SK-N-SH (cell line): Measurements from ENCODE around the gene ZNF133. TPM values are rescaled to one million over a fixed set of nuclear protein-coding genes. Genes with fewer than 3 reads are reported as not detected.

ENCODE experiments used
- CTCF ChIA-PET: fragments of 300-600, 350-600 bp; formaldehyde crosslinking; extraction: SDS; loops from one replicate; lab custom pipeline; 2021; lab: Yijun Ruan, JAX
- POLR2A ChIA-PET: fragments of 350-600 bp; sonication (Branson Sonifier 250); formaldehyde crosslinking; extraction: SDS; loops from one replicate; lab custom pipeline; 2020; ENCODE audit warnings: antibody characterized with exemption, inconsistent platforms; lab: Yijun Ruan, JAX
- DNase-seq: peaks from one replicate; pipeline ENCODE4 v3.0.0; 2012
- H2AFZ ChIP-seq: fragments of 200-600 bp; sonication (generic); 2 replicates; pipeline ENCODE4 v1.8.1; 2016; ENCODE audit warnings: antibody characterized with exemption, mild to moderate bottlenecking, low read depth
- H3F3A ChIP-seq: fragments of 200-600 bp; sonication (generic); replicated peaks from 2 replicates; pipeline ENCODE3; 2016; ENCODE audit warnings: antibody characterized with exemption, mild to moderate bottlenecking; ENCODE audit not compliant: insufficient read depth
- H3K27ac ChIP-seq, 2 experiments: fragments of 200-500 bp in 1 of 2; fragments of 200-600 bp in 1 of 2; sonication (Bioruptor generic) in 1 of 2; sonication (generic), shearing (Covaris generic) in 1 of 2; 2 replicates each; pipeline versions ENCODE4 v1.5.1 to v1.6.1; 2014 to 2016; ENCODE audit warnings: low read depth in 2 of 2, inconsistent platforms in 1 of 2, low read length in 1 of 2, mild to moderate bottlenecking in 1 of 2, mixed read lengths in 1 of 2
- H3K27me3 ChIP-seq: fragments of 200-600 bp; sonication (generic), shearing (Covaris generic); 2 replicates; pipeline ENCODE4 v1.6.1; 2016; ENCODE audit warnings: mixed run types; ENCODE audit not compliant: insufficient read depth
- H3K36me3 ChIP-seq, 2 experiments: fragments of 200-500 bp in 1 of 2; fragments of 200-600 bp in 1 of 2; sonication (Bioruptor generic) in 1 of 2; sonication (generic) in 1 of 2; replicated peaks in 1 of 2; 2 replicates each; pipeline versions ENCODE3 to v1.5.1; 2014 to 2016; ENCODE audit warnings: low read length in 1 of 2, mild to moderate bottlenecking in 1 of 2; ENCODE audit not compliant: insufficient read depth in 2 of 2, control insufficient read depth in 1 of 2
- H3K4me1 ChIP-seq, 2 experiments: fragments of 200-500 bp in 1 of 2; fragments of 200-600 bp in 1 of 2; sonication (Bioruptor generic) in 1 of 2; sonication (generic), shearing (Covaris generic) in 1 of 2; 2 replicates each; pipeline versions ENCODE4 v1.5.1 to v1.6.1; 2014 to 2016; ENCODE audit warnings: low read depth in 1 of 2, low read length in 1 of 2, mixed run types in 1 of 2; ENCODE audit not compliant: insufficient read depth in 2 of 2, control insufficient read depth in 1 of 2
- H3K4me2 ChIP-seq: fragments of 200-600 bp; sonication (generic), shearing (Covaris generic); 2 replicates; pipeline ENCODE4 v1.6.1; 2017; ENCODE audit warnings: mixed run types
- H3K4me3 ChIP-seq, 2 experiments: fragments of 200-500 bp in 1 of 2; fragments of 200-600 bp in 1 of 2; sonication (Bioruptor generic) in 1 of 2; sonication (generic), shearing (Covaris generic) in 1 of 2; 2 replicates each; pipeline versions ENCODE4 v1.5.1 to v1.8.1; 2014 to 2016; ENCODE audit warnings: low read depth in 2 of 2, inconsistent platforms in 1 of 2, low read length in 1 of 2, mild to moderate bottlenecking in 1 of 2, mixed read lengths in 1 of 2, moderate library complexity in 1 of 2
- H3K79me2 ChIP-seq: fragments of 200-600 bp; sonication (generic); 2 replicates; pipeline ENCODE4 v1.8.1; 2017; ENCODE audit warnings: mild to moderate bottlenecking; ENCODE audit not compliant: insufficient read depth
- H3K9ac ChIP-seq: fragments of 200-600 bp; sonication (generic); 2 replicates; pipeline ENCODE4 v1.6.1; 2017; ENCODE audit warnings: mixed run types
- H3K9me2 ChIP-seq: fragments of 200-600 bp; sonication (generic); 2 replicates; pipeline ENCODE4 v1.6.1; 2017; ENCODE audit warnings: mixed run types
- H3K9me3 ChIP-seq: fragments of 200-600 bp; sonication (generic); 2 replicates; pipeline ENCODE4 v1.6.1; 2017; ENCODE audit warnings: mixed run types, mild to moderate bottlenecking, moderate library complexity
- H4K20me1 ChIP-seq: fragments of 200-600 bp; sonication (generic); 2 replicates; pipeline ENCODE4 v1.6.1; 2017; ENCODE audit warnings: mild to moderate bottlenecking, mixed run types; ENCODE audit not compliant: insufficient read depth
- ELF1 ChIP-seq: IDR thresholded peaks from 2 replicates; pipeline ENCODE4 v1.4.0; 2012
- EP300 ChIP-seq, 2 experiments: IDR thresholded peaks; 2 replicates each; pipeline versions ENCODE4 v1.4.0 to v1.6.1; 2012; ENCODE audit warnings: borderline replicate concordance in 1 of 2, low read depth in 1 of 2, low read length in 1 of 2
- FOSL2 ChIP-seq: IDR thresholded peaks from 2 replicates; pipeline ENCODE4 v1.4.0; 2012; ENCODE audit warnings: low read depth, mild to moderate bottlenecking, moderate library complexity, borderline replicate concordance
- MXI1 ChIP-seq: IDR thresholded peaks from 2 replicates; pipeline ENCODE4 v1.6.1; 2012; ENCODE audit warnings: mild to moderate bottlenecking, low read depth, low read length, improper control_type of control experiment
- NFIC ChIP-seq: IDR thresholded peaks from 2 replicates; pipeline ENCODE4 v1.4.0; 2012; ENCODE audit warnings: borderline replicate concordance
- POLR2AphosphoS5 ChIP-seq: IDR thresholded peaks from 2 replicates; pipeline ENCODE4 v1.6.1; 2012; ENCODE audit warnings: low read depth, low read length
- RAD21 ChIP-seq: IDR thresholded peaks from 2 replicates; pipeline ENCODE4 v1.6.1; 2012; ENCODE audit warnings: mild to moderate bottlenecking, low read length
- RCOR1 ChIP-seq: fragments of 150-350 bp; IDR thresholded peaks from 2 replicates; pipeline ENCODE4 v1.6.1; 2017; ENCODE audit warnings: antibody characterized with exemption, low read length
- REST ChIP-seq: IDR thresholded peaks from 2 replicates; pipeline ENCODE4 v1.6.1; 2012; ENCODE audit warnings: mild to moderate bottlenecking, low read depth, low read length, moderate library complexity
- RFX5 ChIP-seq: IDR thresholded peaks from 2 replicates; pipeline ENCODE4 v1.6.1; 2012; ENCODE audit warnings: mild to moderate bottlenecking, improper control_type of control experiment, low read length
- SIN3A ChIP-seq: IDR thresholded peaks from 2 replicates; pipeline ENCODE4 v1.6.1; 2012; ENCODE audit warnings: low read depth, mild to moderate bottlenecking, low read length, moderate library complexity, borderline replicate concordance
- TAF1 ChIP-seq: IDR thresholded peaks from 2 replicates; pipeline ENCODE4 v1.6.1; 2012; ENCODE audit warnings: low read depth, mild to moderate bottlenecking, low read length, moderate library complexity, borderline replicate concordance
- TCF12 ChIP-seq: IDR thresholded peaks from 2 replicates; pipeline ENCODE4 v1.4.0; 2012
- TEAD4 ChIP-seq: IDR thresholded peaks from 2 replicates; pipeline ENCODE4 v1.4.0; 2012; ENCODE audit warnings: mild to moderate bottlenecking, borderline replicate concordance; ENCODE audit not compliant: insufficient read depth
- USF1 ChIP-seq: IDR thresholded peaks from 2 replicates; pipeline ENCODE4 v1.4.0; 2012; ENCODE audit warnings: low read depth, borderline replicate concordance
- USF2 ChIP-seq: fragments of 150-350 bp; IDR thresholded peaks from 2 replicates; pipeline ENCODE4 v1.6.1; 2017; ENCODE audit warnings: antibody characterized with exemption, low read length, low read depth, borderline replicate concordance
- YY1 ChIP-seq: IDR thresholded peaks from 2 replicates; pipeline ENCODE4 v1.4.0; 2012; ENCODE audit warnings: low read depth, mild to moderate bottlenecking
- ZBTB33 ChIP-seq: IDR thresholded peaks from 2 replicates; pipeline ENCODE4 v1.4.0; 2012; ENCODE audit warnings: low read depth, borderline replicate concordance
- WGBS: methylation state at CpG from one replicate; pipeline ENCODE4 v1.1.6; 2017; ENCODE audit warnings: low lambda C conversion rate; 5-methylcytosine and 5-hydroxymethylcytosine counted together
- polyA plus RNA-seq, 3 experiments: library from polyadenylated mRNA; depleted of rRNA; stranded (reverse); fragments of >200 nt; gene quantifications; 2 replicates each; pipeline ENCODE4 v1.2.3, GENCODE V29; 2012

The ZNF133 gene
- polyA plus RNA-seq, 1 of the 3 experiments (the other 2 are of a cell fraction): 15.5 TPM

- H3K4me1 ChIP-seq: no peaks in the 10 kb centered on the region
- H3K27me3 ChIP-seq: peaks cover 10% of the 10 kb centered on the region
- no peak for DNase-seq
- ChIA-PET CTCF (no interaction called here), POLR2A (no interaction called here)
- no peak overlapping the region for H3K9ac ChIP-seq
- H3F3A ChIP-seq: no peaks in the 10 kb centered on the region
- TF ChIP-seq YY1 (no peak), USF1 (no peak), REST (no peak), SIN3A (no peak), ZBTB33 (no peak), POLR2AphosphoS5 (no peak), MXI1 (no peak)
- 34% methylated on average over 5 of the region's 5 CpGs for WGBS
- H3K36me3 ChIP-seq: no peaks in the 10 kb centered on the region
- no peak overlapping the region for H3K27ac ChIP-seq
- H3K4me3 ChIP-seq: no peak overlapping the region
- H3K9me3 ChIP-seq: no peaks in the 10 kb centered on the region
- H2AFZ ChIP-seq: no peak overlapping the region
- H3K79me2 ChIP-seq: no peaks in the 10 kb centered on the region
- no peaks in the 10 kb centered on the region for H4K20me1 ChIP-seq
- H3K9me2 ChIP-seq: no peaks in the 10 kb centered on the region
- H3K4me2 ChIP-seq: no peak overlapping the region
Measured at GRCh38 chr20:18266282-18266681, 22.0 kb upstream of the ZNF133 start.

GRCh38 chr20:18267815-18268214 lies 20.5 kb upstream of the ZNF133 start:
- Histone ChIP-seq H3K4me3 (no peak overlapping the region), H3K27ac (no peak overlapping the region), H3K36me3 (no peaks in the 10 kb centered on the region), H3K9me2 (no peaks in the 10 kb centered on the region), H3F3A (no peaks in the 10 kb centered on the region), H3K4me2 (no peak overlapping the region), H3K9ac (no peak overlapping the region), H3K9me3 (no peaks in the 10 kb centered on the region), H2AFZ (no peak overlapping the region), H3K79me2 (no peaks in the 10 kb centered on the region), H4K20me1 (no peaks in the 10 kb centered on the region), H3K27me3 (peaks cover 10% of the 10 kb centered on the region), H3K4me1 (no peaks in the 10 kb centered on the region)
- ChIA-PET CTCF (interaction anchor here (1.0 kb wide), 1 partner anchor 9 kb away, joined by 3 read pairs; no protein-coding TSS in a partner anchor), POLR2A (no interaction called here)
- WGBS: 32% methylated on average over 6 of the region's 7 CpGs
- DNase-seq: no peak
- TF ChIP-seq USF1: no peak
- TF ChIP-seq SIN3A: no peak
- TF ChIP-seq USF2: no peak
- no peak for TF ChIP-seq NFIC
- no peak for TF ChIP-seq ELF1
- TF ChIP-seq RFX5: no peak
- no peak for TF ChIP-seq TAF1
- no peak for TF ChIP-seq EP300 (IDR thresholded peaks at IDR 0.05; ENCODE audit: borderline replicate concordance in 1 of 2, low read depth in 1 of 2, low read length in 1 of 2)
- no peak for TF ChIP-seq FOSL2
- no peak for TF ChIP-seq ZBTB33
- no peak for TF ChIP-seq RCOR1
- TF ChIP-seq TCF12: no peak
- no peak for TF ChIP-seq TEAD4
- TF ChIP-seq RAD21: no peak
